Astrocyte (in vitro differentiated cells and primary cell): Measurements from ENCODE around the gene OSBPL1A.

Source experiments
- EZH2 ChIP-seq: IDR thresholded peaks from 2 replicates; pipeline ENCODE4 v1.6.1; 2012; ENCODE audit warnings: mild to moderate bottlenecking, low read length, inconsistent platforms; ENCODE audit not compliant: insufficient read depth
- TF ChIP-seq, protein P1 (sequence below): IDR thresholded peaks from 2 replicates; pipeline ENCODE4 v1.5.1; 2011; ENCODE audit warnings: low read depth, mild to moderate bottlenecking, inconsistent platforms, low read length, moderate library complexity; ENCODE audit not compliant: insufficient read depth

DNA sequence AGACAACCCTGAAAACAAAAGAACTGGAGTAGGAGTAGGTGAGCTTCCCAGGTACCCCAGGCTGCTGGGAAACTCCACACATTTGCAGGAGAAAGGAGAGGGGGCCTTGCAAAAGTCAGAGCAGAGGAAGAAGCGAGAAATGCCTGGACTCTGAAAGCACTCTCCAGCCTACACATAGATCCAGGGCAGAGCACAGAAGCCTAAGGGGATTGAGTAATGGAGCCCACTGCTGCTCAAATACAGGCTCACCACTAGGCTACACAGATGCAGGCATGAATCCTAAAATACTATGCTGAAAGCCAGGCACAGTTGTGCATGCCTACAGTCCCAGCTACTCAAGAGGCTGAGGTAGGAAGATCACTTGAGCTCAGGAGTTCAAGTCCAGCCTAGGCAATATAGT is 33.4 kb downstream of the OSBPL1A start:
- TF ChIP-seq, protein P1, sequence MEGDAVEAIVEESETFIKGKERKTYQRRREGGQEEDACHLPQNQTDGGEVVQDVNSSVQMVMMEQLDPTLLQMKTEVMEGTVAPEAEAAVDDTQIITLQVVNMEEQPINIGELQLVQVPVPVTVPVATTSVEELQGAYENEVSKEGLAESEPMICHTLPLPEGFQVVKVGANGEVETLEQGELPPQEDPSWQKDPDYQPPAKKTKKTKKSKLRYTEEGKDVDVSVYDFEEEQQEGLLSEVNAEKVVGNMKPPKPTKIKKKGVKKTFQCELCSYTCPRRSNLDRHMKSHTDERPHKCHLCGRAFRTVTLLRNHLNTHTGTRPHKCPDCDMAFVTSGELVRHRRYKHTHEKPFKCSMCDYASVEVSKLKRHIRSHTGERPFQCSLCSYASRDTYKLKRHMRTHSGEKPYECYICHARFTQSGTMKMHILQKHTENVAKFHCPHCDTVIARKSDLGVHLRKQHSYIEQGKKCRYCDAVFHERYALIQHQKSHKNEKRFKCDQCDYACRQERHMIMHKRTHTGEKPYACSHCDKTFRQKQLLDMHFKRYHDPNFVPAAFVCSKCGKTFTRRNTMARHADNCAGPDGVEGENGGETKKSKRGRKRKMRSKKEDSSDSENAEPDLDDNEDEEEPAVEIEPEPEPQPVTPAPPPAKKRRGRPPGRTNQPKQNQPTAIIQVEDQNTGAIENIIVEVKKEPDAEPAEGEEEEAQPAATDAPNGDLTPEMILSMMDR = no peak
- no peak for TF ChIP-seq EZH2
